ENCODE results near the gene PLA2G12A.
"Not testable (repeated sequence)": the region's sequence is repeated elsewhere in the genome, so short reads cannot be mapped to it uniquely, and the experiment has no call there.

PLA2G12A gene

DNA sequence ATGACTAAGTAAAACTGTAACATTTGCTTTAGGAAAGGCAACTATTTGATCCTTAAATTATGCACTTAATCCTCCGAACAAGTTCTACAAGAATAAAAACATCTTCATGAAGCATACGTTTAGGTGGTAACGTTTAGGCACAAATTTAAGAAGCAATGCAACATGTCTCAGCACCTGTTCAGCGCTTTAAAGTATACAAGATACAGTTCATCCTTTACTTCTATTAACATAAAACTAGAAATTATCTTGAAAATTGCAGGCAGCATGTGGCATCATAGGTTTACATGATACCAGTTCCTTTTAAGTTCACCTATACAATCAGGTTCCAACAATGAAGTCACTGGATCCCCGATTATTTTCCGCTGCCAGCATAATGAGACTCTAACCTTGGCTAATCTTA is 1.5 kb downstream of the PLA2G12A start:
- no peak for DNase-seq

GRCh38 chr4:109723110-109723509 is 6.8 kb downstream of the PLA2G12A start:
- DNase-seq = no peak

GRCh38 chr4:109722357-109722756 is 7.5 kb downstream of the PLA2G12A start:
- DNase-seq = no peak

DNA sequence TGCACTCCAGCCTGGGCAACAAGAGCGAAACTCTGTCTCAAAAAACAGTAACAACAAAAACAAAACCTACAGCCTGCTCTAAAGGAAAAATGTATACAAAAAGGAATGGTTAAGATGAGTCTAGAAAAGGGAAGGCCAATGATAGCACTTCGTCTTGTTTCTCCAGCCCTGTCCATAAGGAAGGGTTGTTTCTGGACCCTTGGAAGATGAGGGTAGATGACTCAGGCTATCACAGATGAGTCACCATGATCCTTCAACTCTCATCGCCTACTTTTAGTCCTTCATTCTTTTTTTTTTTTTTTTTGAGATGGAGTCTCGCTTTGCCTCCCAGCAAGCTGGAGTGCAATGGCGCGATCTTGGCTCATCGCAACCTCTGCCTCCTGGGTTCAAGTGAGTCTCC is 8.8 kb downstream of the PLA2G12A start:
- no peak for DNase-seq

- no peak for DNase-seq
Measured at GRCh38 chr4:109719604-109720003, 10.3 kb downstream of the PLA2G12A start.

DNA sequence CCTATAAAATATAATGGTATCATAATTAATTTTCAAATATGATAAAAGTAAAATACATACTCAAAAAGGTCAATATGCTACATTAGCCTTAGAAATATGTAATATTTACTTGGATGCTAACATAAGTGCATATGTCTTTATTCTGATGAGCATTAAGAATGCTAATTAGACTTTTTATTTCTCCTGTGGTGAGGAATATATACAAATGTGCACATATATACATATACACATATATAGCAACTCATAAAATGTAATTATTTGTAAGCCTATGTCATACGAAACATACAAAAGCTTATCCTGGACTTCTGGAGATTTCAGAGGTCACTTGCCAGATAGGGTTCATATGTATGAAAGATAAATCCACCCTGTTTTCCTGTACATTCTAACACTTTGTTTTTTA is 11.1 kb downstream of the PLA2G12A start:
- no peak for DNase-seq

- DNase-seq = no peak
Measured at GRCh38 chr4:109713500-109713899, 16.4 kb downstream of the PLA2G12A start.

GRCh38 chr4:109708990-109709389 is 20.9 kb downstream of the PLA2G12A start:
- no peak for DNase-seq

- no peak for DNase-seq
Measured at GRCh38 chr4:109708435-109708834, 21.4 kb downstream of the PLA2G12A start.

- no peak for DNase-seq
Measured at GRCh38 chr4:109703664-109704361, 26.1 kb downstream of the PLA2G12A start.

DNA sequence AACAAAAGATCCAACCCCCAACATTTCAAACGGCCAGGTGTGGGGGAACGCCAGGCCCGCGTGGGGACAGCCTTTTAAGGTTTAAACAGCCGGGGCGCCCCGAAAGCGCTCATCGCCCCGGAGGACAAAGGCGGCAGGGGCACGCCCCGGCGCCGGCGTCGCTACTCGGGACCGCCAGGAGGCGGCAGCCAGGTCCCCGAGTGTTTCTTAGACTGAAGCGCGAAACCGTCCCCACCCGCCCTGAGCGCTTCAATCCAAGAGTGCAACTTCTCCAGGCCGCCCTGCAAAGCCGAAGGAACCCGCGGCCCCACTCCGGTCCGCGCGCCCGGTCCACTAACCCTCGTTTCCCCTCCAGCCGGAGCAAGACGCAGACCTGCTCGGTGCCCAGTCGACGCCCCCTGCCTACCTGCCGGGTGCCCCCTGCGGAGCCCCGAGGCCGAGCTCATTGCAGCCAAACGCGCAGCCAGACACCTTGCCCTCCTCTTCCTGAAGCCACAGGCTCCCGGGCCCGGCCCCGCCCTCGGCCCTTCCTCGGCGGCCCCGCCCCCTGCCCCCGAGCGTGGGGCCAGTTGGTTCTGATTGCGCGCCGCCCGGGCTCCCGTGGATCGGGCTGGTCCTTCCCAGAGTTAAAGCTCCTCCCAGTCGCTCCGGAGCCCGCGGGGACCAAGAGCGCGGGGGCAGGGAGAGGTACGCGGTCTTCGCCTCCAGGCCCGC is 26.8 kb downstream of the PLA2G12A start, which contains the start of gene CASP6:
Gene CASP6, minus strand, starts transcription at position 496 of the 714 bp plus-strand sequence. Its CDS starts 50 bp downstream, at position 446.
- DNase-seq = peak; percentile 20

DNA sequence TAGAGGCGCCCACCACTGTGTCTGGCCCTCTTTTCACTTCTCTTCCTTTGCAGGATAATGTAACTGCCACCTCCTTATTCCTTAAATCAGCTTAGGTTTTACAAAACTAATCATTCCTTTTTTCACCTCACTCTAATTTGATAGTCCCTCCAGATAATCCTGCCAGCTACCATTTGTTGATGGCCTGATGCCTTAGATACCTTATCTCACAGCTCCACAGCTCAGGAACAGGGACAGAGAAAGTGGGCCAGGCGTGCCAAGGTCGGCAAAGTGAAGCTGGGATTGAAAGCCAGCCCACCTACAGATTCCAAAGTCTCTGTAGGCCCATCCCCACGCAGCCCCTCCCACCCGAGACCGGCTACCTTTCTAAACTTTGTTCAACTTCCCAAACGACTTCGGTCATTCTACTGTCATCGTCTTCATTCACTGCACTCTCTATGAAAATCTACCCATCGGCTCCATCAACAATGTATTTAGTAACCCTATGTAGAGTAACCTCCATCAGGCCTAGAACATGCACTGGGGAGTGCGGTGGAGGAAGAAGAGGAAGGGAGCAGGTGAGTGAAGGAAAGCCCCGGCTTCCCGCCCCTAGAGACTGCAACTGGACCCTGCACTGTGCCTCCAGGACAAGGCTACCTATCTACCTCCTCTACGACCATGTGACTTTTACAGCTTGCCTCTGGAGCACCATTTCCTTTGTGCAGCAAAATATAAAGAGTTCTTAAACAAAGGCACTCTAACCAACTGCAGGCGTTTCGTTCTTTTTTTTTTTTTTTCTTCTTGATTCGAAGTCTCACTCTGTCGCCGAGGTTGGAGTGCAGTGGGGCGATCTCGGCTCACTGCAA is 28.1 kb downstream of the PLA2G12A start:
- DNase-seq = no peak

- DNase-seq = no peak
Measured at GRCh38 chr4:109699553-109700225, 30.2 kb downstream of the PLA2G12A start.

GRCh38 chr4:109698656-109699055 is 31.2 kb downstream of the PLA2G12A start:
- no peak for DNase-seq

DNA sequence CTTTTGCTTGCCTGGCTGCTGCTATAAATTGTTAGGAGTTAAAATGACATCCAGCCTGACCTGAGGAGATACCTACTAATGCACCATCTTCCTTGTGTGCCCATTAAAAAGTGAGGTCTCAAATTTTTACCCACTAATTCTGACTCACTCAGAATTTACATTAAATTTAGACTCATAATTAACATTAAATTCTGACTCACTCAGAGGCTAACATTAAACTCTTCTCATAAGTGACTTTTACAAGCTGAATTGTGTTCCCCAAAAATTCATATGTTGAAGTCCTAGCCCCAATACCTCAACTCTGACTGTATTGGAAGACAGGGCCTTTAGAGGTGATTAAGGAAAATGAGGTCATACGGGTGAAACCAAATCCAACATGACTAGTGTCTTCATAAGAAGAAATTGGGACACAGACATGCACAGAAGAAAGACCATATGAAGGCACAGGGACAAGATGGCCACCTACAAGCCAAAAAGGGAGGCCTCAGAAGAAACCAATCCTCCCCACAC is 38.4 kb downstream of the PLA2G12A start:
- no peak for DNase-seq

DNA sequence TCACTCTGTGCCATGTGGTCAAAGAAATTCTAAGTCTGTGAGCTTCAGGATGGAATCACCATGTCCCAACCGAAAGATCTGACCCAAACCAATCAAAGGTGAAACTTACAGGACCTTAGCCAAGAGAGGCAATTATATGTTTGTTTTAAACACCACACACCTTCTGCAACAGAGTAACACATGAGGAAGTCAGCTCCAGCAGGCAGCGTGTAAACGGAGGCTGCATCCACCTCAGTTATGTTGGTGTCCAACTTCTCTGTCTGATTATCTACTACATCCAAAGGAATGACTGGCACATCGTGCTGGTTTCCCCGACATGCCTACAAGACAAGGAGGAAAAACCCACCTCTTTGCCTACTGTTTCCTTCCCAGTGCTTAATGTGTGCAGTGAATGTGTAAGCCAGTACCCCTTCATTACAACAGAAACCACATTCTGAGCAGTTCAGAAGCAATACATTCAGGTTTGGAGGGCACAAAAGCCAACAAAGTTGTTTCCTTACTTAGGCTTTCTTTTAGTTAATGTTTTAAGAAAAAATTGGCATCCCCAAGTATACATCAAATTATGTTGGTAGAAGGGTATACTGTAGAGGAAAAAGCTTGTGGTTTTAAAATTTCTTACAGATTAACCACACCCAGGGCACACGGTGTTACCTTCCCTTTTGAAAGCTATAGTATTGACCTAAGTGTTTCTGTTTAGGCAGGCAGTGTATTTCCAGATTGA is 39.0 kb downstream of the PLA2G12A start:
- DNase-seq = no peak

DNA sequence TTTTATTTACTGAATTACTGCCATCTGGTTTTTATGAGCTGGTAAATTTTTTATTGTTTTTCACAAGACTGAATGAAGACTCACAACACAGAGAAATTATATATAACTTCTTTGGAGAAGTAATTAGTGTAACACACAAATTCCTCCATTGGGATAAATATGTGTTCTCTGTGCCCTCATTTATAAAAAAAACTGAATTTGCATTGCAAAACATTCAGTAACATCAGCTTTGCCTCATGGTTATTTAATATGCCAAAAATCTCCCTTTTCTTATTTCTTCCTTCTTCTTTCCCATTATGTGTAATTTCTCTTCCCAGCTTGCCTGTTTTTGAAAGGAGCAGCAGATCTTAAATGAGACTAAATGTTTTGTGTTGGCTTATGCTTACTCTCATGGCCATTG is 45.1 kb downstream of the PLA2G12A start:
- no peak for DNase-seq

- no peak for DNase-seq
Measured at GRCh38 chr4:109683621-109684253, 46.1 kb downstream of the PLA2G12A start.

DNA sequence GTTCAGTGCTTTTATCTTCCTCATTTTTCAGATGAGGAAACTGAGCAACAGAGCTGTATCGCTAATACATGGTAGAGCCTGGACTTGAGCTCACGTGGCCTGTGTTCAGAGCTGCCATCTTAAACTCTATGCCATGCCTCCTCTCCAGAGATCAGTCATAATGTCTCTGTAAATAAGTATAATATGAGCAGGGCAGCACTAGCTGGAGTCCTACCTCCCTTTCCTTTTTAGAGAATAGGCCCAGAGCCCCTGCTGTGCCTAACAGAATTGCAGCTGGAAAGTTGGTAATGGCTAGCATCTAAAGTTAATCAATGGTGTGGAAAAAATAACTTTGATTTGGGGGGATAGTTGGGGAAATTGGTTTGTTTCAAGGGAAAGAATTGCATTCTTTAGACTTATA is 47.0 kb downstream of the PLA2G12A start:
- DNase-seq = no peak

GRCh38 chr4:109678925-109679324 is 50.9 kb downstream of the PLA2G12A start:
- not testable (repeated sequence) for DNase-seq

DNA sequence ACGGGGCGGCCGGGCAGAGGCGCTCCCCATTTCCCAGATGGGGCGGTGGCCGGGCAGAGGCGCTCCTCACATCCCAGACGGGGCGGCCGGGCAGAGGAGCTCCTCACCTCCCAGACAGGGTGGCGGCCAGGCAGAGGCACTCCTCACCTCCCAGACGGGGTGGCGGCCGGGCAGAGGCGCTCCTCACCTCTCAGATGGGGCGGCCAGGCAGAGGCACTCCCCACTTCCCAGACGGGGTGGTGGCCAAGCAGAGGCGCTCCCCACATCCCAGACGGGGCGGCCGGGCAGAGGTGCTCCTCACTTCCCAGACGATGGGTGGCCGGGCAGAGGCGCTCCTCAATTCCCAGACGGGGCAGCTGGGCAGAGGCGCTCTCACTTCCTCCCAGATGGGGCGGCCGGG is 51.4 kb downstream of the PLA2G12A start:
- DNase-seq = not testable (repeated sequence)

- no peak for DNase-seq
Measured at GRCh38 chr4:109676886-109677285, 53.0 kb downstream of the PLA2G12A start.

All from NCI-H2029 treated with DMSO at 0.1 percent for 48 hours (cell line).